HepG2 (cell line): ENCODE results near the gene CD19. TPM values are rescaled to one million over a fixed set of nuclear protein-coding genes. Genes with fewer than 3 reads are reported as not detected.

Experiments used
- AHDC1 ChIP-seq: sonication (generic); formaldehyde crosslinking; IDR thresholded peaks from 2 replicates; pipeline ENCODE4 v1.5.1; 2020; ENCODE audit warnings: mild to moderate bottlenecking, missing genetic modification reagents, borderline replicate concordance
- ATAD3A ChIP-seq: sonication (generic); formaldehyde crosslinking; IDR thresholded peaks from 2 replicates; pipeline ENCODE4 v1.4.0; 2020; ENCODE audit warnings: missing genetic modification reagents
- CBX2 ChIP-seq, 2 experiments: fragments of 200-600 bp in 1 of 2; sonication (generic); formaldehyde crosslinking in 1 of 2; IDR thresholded peaks; 2 replicates each; pipeline versions ENCODE4 v1.7.0 to v1.8.1; 2018 to 2022; ENCODE audit warnings: low read depth in 2 of 2, low read length in 1 of 2, mild to moderate bottlenecking in 1 of 2, missing genetic modification reagents in 1 of 2
- CEBPG ChIP-seq: IDR thresholded peaks from 2 replicates; pipeline ENCODE4 v1.6.1; 2016
- DNMT3B ChIP-seq: conservative IDR thresholded peaks from 2 replicates; pipeline ENCODE4 v1.6.1; 2016; ENCODE audit warnings: missing biosample characterization, control low read depth
- ETV6 ChIP-seq: sonication (generic); formaldehyde crosslinking; conservative IDR thresholded peaks from 2 replicates; pipeline ENCODE4 v1.4.0; 2020; ENCODE audit warnings: missing genetic modification reagents
- FOXM1 ChIP-seq: sonication (generic); formaldehyde crosslinking; IDR thresholded peaks from 2 replicates; pipeline ENCODE4 v1.5.0; 2020; ENCODE audit warnings: missing genetic modification reagents
- HINFP ChIP-seq: sonication (generic); formaldehyde crosslinking; IDR thresholded peaks from 2 replicates; pipeline ENCODE4 v1.4.0; 2020; ENCODE audit warnings: low read depth, mild to moderate bottlenecking, missing genetic modification reagents
- HNRNPLL ChIP-seq: fragments of 200-400 bp; formaldehyde crosslinking; IDR thresholded peaks from 2 replicates; pipeline ENCODE4 v1.6.1; 2017; ENCODE audit warnings: mild to moderate bottlenecking, low read depth, low read length; ENCODE audit not compliant: poor library complexity, severe bottlenecking
- IKZF4 ChIP-seq: sonication (generic); formaldehyde crosslinking; IDR thresholded peaks from 2 replicates; pipeline ENCODE4 v1.5.1; 2020; ENCODE audit warnings: borderline replicate concordance, mild to moderate bottlenecking, low read depth, missing genetic modification reagents; ENCODE audit errors: not compliant biosample characterization
- SALL1 ChIP-seq: sonication (generic); formaldehyde crosslinking; IDR thresholded peaks from 2 replicates; pipeline ENCODE4 v1.8.0; 2022; ENCODE audit warnings: mild to moderate bottlenecking, missing genetic modification reagents
- SAP130 ChIP-seq: IDR thresholded peaks from 2 replicates; pipeline ENCODE4 v1.6.1; 2016; ENCODE audit warnings: low read depth
- SIX1 ChIP-seq: sonication (generic); formaldehyde crosslinking; IDR thresholded peaks from 2 replicates; pipeline ENCODE4 v1.4.0; 2020; ENCODE audit warnings: missing genetic modification reagents, borderline replicate concordance
- SMAD3 ChIP-seq: sonication (generic); formaldehyde crosslinking; IDR thresholded peaks from 2 replicates; pipeline ENCODE4 v1.4.0; 2020; ENCODE audit warnings: missing genetic modification reagents
- STAT5B ChIP-seq: sonication (generic); formaldehyde crosslinking; IDR thresholded peaks from 2 replicates; pipeline ENCODE4 v1.4.0; 2020; ENCODE audit warnings: missing genetic modification reagents
- TCF7 ChIP-seq: sonication (generic); IDR thresholded peaks from 2 replicates; pipeline ENCODE4 v1.6.1; 2016; ENCODE audit warnings: antibody characterized with exemption, low read depth
- TP53 ChIP-seq: sonication (generic); formaldehyde crosslinking; conservative IDR thresholded peaks from 2 replicates; pipeline ENCODE4 v1.4.0; 2020; ENCODE audit warnings: missing genetic modification reagents
- ZBTB1 ChIP-seq: sonication (generic); formaldehyde crosslinking; IDR thresholded peaks from 2 replicates; pipeline ENCODE4 v1.4.0; 2020; ENCODE audit warnings: missing genetic modification reagents, borderline replicate concordance
- ZBTB8A ChIP-seq: sonication (generic); formaldehyde crosslinking; IDR thresholded peaks from 2 replicates; pipeline ENCODE4 v1.4.0; 2020; ENCODE audit warnings: mild to moderate bottlenecking, low read depth, missing genetic modification reagents, borderline replicate concordance
- ZMYM3 ChIP-seq: sonication (generic); formaldehyde crosslinking; IDR thresholded peaks from 2 replicates; pipeline ENCODE4 v1.5.1; 2020; ENCODE audit warnings: mild to moderate bottlenecking, missing genetic modification reagents
- ZNF564 ChIP-seq: sonication (generic); formaldehyde crosslinking; IDR thresholded peaks from 2 replicates; pipeline ENCODE4 v1.8.1; 2023; ENCODE audit warnings: mild to moderate bottlenecking, missing genetic modification reagents
- ZNF569 ChIP-seq: sonication (generic); formaldehyde crosslinking; IDR thresholded peaks from 2 replicates; pipeline ENCODE4 v1.5.0; 2020; ENCODE audit warnings: mild to moderate bottlenecking, missing genetic modification reagents, moderate library complexity, borderline replicate concordance
- ZNF746 ChIP-seq: sonication (generic); formaldehyde crosslinking; IDR thresholded peaks from 2 replicates; pipeline ENCODE4 v1.8.0; 2022; ENCODE audit warnings: mild to moderate bottlenecking, missing genetic modification reagents
- ZSCAN9 ChIP-seq: IDR thresholded peaks from 2 replicates; pipeline ENCODE4 v1.6.1; 2016; ENCODE audit warnings: borderline replicate concordance
- polyA plus RNA-seq, 8 experiments: library from polyadenylated mRNA; depleted of rRNA in 3 of 8; stranded (reverse) in 7 of 8; unstranded in 1 of 8; fragments of >200 nt; fragmentation: Illumina TruSeq in 4 of 8; extraction: Trizol in 4 of 8; gene quantifications; 2 replicates each; pipeline versions ENCODE4 v1.2.1 to v1.2.3, GENCODE V29; 2011 to 2016; ENCODE audit warnings: low read depth in 4 of 8, missing spikeins in 1 of 8, mixed read lengths in 1 of 8; ENCODE audit not compliant: insufficient read depth in 1 of 8
- total RNA-seq, 5 experiments: library from RNA; depleted of rRNA; stranded (reverse); fragments of >200 nt; fragmentation: Illumina TruSeq; extraction: Trizol; gene quantifications; 2 replicates each; pipeline ENCODE4 v1.2.3, GENCODE V29; 2016; ENCODE audit warnings: low read depth in 1 of 5

CD19 gene
- total and polyA plus RNA-seq, 2 of the 13 experiments (the other 11 are each of a cell fraction or from before 2014, with no cell fraction given): 0.55 to 1.1 TPM

- TF ChIP-seq ATAD3A (CRISPR knock-in tag) (no peak), ZSCAN9 (CRISPR knock-in tag) (no peak), TP53 (CRISPR knock-in tag) (no peak), ZBTB8A (CRISPR knock-in tag) (no peak), CBX2 (IDR thresholded peaks at IDR 0.05; ENCODE audit: low read depth, low read length) (no peak), CBX2 (CRISPR knock-in tag; IDR thresholded peaks at IDR 0.05; ENCODE audit: low read depth) (no peak), IKZF4 (CRISPR knock-in tag) (no peak), ZNF564 (CRISPR knock-in tag) (peak; percentile 58; the same call in 1 of the 2 replicates), SIX1 (CRISPR knock-in tag) (no peak), ETV6 (CRISPR knock-in tag) (no peak; the same call in 1 of the 2 replicates), SAP130 (CRISPR knock-in tag) (peak; percentile 96), DNMT3B (CRISPR knock-in tag) (no peak), SMAD3 (CRISPR knock-in tag) (no peak), ZNF746 (CRISPR knock-in tag) (peak; percentile 16; the same call in 1 of the 2 replicates), ZNF569 (no peak), HNRNPLL (peak; percentile 28), HINFP (CRISPR knock-in tag) (no peak), SALL1 (CRISPR knock-in tag) (peak; percentile 32), ZMYM3 (CRISPR knock-in tag) (peak; percentile 81), CEBPG (CRISPR knock-in tag) (no peak), TCF7 (peak; percentile 41; the same call in 1 of the 2 replicates), FOXM1 (no peak), ZBTB1 (no peak), AHDC1 (CRISPR knock-in tag) (no peak), STAT5B (CRISPR knock-in tag) (no peak)
Observed at GRCh38 chr16:28935924-28936783, 4.4 kb downstream of the CD19 start (continued).
